OCI-M2 (cell line): Measurements from ENCODE around the gene HRK.

ENCODE experiments used
- DNase-seq: peaks from one replicate; lab custom pipeline; 2025; ENCODE audit not compliant: unreplicated experiment; lab: John Stamatoyannopoulos, UW

The HRK gene

GRCh38 chr12:116901612-116902011 is 20.4 kb upstream of the HRK start:
- no peak for DNase-seq

- no peak for DNase-seq
Observed at GRCh38 chr12:116898669-116899068, 17.4 kb upstream of the HRK start.

- no peak for DNase-seq
Observed at GRCh38 chr12:116897476-116897875, 16.2 kb upstream of the HRK start.

DNA sequence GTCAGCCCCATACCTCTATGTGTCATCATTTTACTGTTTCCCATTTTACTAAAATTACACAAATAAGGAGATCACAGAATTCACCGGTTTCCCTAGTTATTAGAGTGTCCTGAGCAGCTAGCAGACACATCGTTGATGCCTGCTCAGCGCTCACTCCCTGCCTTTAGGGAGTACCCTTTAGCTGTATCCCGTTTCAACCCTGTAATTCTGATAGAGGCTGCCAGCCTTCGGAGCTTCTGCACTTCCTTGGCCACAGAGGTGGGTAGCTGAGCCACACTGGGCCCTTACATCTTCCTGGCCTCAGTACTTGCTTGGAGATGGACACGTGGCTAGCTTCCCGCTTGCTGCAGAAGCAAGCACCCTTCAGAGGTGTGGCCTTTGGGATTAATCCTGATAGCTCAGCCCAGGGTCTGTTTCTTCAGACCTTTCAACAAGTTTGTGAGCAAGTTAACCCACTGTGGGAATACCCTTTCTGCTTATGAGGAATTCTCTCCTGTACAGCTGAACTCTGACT is 15.2 kb upstream of the HRK start:
- DNase-seq, result no peak

GRCh38 chr12:116894913-116895312 is 13.7 kb upstream of the HRK start:
- DNase-seq, result no peak

GRCh38 chr12:116892349-116893140 is 11.3 kb upstream of the HRK start:
- no peak for DNase-seq

GRCh38 chr12:116891019-116891418 is 9.8 kb upstream of the HRK start:
- DNase-seq, result no peak

DNA sequence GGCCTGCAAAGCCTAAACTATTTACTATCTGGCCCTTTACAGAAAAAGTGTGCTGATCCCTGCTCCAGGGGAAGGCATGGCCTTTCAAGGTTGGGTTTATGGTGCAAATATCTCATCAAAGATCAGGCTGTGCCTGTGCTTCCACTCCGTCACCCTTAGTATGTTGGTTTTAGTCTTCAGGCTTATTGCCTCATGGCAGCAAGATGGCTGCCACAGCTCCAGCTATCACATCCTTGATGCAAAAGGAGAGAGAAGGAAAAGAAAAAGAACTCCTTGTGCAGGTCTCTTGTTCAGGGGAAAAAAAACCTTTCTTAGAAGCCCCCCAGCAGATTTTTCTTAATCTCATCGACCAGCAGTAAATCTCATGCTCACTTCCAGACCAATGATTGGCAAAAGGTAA is 9.1 kb upstream of the HRK start:
- DNase-seq, result no peak

GRCh38 chr12:116887897-116888296 is 6.7 kb upstream of the HRK start:
- no peak for DNase-seq

DNA sequence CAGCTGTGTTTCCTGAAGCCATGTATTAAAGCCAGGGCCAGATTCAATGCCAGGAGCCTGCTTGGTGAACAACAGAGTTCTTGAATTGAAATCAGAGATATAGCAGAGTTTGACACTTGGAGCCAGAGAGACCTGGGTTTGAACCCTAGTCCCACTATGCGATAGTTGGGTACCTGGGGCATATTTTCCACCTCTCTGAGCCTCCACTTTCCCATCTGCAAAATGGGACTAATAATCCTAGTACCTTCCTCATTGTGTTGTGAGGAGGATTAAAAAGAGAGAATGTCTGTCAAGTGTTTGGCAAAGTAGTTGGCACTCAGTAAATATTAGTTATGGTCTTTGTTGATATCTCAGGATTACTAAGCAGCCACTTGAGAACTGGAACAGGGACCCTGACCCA is 6.0 kb upstream of the HRK start:
- DNase-seq, result no peak

- DNase-seq, result no peak
Observed at GRCh38 chr12:116885491-116885890, 4.2 kb upstream of the HRK start.

- DNase-seq, result no peak
Observed at GRCh38 chr12:116884871-116885270, 3.6 kb upstream of the HRK start.

GRCh38 chr12:116882742-116883141 is 1.5 kb upstream of the HRK start:
- no peak for DNase-seq

DNA sequence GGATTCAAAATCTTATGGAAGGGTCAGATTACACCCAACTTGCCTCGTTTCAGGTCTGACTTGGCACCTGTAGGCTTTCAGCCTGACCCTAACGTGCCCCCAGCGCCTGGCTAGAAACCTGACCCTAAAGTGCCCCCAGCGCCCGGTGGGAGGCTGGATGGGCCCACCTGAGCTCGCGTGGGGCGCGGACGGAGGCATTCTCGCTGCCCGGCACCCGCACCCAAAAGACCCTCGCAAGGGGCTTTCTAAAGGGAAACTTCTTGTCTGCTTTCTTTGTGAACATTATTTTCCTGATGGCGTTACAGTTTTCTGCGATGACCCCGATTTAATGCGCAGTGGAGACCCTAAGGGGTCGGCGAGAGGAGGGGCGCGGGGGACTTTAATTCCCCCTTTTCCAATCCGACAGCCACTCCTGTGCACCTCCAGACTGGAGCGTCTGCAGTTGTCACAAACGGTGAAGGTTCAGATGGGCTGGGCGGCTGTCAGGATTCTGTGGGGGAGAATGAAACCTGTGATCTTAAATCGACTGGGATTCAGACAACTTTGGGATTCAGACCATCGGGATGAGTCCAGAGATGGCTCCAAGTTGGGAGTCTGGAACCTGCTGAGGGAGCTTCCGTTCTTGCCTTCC is 751 bp upstream of the HRK start:
- DNase-seq, result no peak

DNA sequence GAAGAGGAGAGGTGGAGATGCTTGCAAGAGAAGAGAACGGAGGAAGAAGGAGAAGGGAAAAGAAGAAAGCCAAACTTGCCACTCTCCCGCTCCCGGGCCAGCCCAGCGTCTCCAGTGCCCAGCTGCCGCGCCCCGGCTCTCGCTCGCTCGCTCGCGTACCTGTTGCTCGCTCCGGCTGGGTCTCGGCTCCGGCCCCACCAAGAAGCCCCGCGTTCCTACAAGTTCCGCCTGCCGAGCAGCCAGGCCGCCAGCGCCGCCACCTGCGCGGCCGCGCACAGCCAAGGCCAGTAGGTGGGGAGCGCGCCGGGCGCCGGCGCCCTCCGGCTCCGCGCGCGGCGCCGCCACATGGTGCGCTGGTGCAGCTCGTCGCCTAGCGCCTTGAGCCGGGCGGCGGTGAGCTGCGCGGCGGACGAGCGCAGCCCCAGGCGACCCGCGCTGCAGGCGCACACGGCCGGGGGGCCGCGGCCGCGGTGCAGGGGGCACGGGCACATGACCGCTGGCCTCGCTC is 370 bp downstream of the HRK start:
- DNase-seq, result no peak

DNA sequence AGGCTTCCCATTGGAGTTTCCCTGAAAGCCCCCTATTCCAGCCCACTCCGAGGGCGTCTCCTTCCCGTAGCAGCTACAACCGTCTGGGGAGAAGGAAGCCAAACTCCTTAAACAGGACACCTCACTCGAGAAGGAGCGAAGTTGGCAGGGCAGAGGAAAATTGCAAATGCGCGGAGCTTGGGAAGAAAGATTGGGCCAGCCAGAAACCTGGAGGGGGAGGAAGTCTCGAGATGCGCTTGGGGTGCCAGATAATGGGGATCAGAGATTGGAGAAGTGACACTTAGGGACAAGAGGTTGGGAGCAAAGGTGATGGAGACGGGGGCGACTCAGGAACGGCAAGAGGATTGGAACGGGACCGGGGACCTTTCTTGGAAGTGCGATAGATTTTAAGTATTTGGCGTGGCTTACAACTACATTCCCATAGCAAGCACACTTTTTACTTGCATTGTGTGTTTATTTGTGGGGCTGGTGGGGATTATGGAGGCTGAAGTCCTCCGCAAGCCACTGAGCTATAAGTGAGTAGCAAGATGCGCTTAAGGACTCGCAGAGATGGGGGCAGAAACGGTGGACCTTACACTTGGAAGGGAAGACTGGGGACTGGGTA is 926 bp downstream of the HRK start:
- DNase-seq, result no peak

DNA sequence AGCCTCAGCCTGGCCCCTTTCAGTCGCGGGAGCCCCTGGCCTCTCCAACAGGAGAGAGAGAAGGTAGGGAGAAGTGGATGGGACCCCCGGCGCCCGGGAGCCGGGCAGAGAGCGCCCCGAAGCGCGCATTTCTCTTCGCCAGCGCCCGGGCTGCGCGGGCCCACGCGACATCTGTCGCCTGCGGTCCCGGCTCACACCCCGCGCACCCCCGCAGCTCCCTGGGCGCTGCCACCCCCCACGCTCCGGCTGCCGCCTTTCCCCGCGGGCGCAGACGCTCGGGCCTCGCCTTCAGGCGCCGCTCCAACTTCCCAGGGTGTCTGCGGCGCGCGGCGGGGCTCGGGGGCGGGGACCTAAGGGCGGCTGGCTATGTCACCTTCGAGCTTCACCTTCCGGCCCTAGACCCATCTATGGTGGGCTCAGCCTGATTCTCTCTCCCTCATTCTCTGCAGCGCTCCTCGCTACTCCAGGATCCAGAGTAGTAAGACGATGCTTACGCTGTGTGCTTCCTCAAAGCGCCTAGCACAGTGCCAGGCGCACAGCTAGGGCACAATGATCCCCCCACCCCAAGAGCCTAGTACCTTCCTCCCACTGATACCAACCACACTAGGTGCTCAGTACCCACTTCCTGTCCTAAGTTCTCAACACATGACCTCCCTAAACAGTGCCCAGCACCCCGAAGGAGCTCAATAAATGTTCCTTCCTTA is 1.6 kb downstream of the HRK start:
- no peak for DNase-seq

DNA sequence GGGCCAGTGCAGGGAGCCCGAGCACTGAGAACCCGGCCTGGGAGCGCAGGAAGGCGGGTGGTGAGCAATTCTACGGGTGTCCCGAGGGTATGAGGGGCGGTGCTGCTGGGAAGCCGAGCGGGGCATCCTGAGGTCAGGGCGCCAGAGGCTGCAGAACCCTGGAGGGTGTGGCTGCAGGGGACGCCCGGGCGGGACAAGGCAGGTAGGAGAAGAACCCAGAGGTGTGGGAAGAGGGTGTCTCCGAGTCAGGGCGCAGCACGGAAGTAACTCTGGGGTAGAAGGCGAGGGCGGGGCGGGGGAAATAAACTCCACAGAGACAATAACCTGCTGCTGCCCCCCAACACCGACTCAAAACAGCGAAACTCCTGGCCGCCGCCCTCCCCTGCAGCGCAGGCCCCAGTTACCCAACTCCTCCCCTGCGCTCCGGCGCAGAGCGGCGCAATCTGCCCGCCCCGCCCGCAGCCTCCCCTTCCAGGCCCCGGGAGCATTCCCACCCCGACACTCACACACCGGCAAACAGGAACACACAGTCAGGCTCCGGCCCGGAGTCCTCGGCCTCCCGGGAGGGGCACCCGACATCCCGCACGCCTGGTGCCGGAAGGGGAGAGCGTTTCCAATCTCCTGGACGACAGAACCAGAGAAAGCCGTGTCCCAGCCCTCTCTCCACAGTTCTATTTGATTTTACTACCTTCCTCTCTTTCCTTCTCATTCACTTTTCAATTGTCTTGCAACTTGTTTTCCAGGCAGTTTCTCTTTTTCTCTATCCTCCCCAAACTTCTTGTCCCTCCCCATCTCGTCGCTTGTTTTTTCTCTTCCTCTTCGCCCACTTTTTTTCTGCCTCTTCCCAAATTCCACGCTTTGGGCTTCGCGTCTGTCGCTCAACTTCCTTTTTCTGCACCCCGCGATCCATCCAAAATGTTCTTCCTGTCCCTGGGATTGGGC is 2.4 kb downstream of the HRK start:
- DNase-seq, result no peak

GRCh38 chr12:116876151-116876869 is 4.9 kb downstream of the HRK start:
- DNase-seq, result no peak
